Endothelial cell of umbilical vein (primary cell): ENCODE measurements around the gene MOGAT1. TPM values are rescaled to one million over a fixed set of nuclear protein-coding genes. Genes with fewer than 3 reads are reported as not detected.

Source experiments
- BruUV-seq: library from RNA; stranded (reverse); fragments of 400-500 nt; replicated peaks from 2 replicates; lab custom pipeline; 2021; lab: Mats Ljungman, UMichigan
- CTCF ChIA-PET: fragments of 300-600, 350-600 bp; sonication (Branson Sonifier 250); formaldehyde crosslinking; loops from one replicate; lab custom pipeline; 2021; ENCODE audit warnings: antibody characterized with exemption, inconsistent platforms; lab: Charles Lee
- POLR2A ChIA-PET: fragments of 300-600, 350-600 bp; sonication (Branson Sonifier 250); formaldehyde crosslinking; loops from one replicate; lab custom pipeline; 2021; ENCODE audit warnings: antibody characterized with exemption, inconsistent platforms; lab: Charles Lee
- DNase-seq: peaks from one replicate; pipeline ENCODE4 v3.0.0-alpha.2; 2011; ENCODE audit warnings: low read depth, low spot score
- FAIRE-seq: peaks from 2 replicates; lab custom pipeline; 2011; peaks lifted over from hg19 to GRCh38; lab: Jason Lieb, UNC
- H2AFZ ChIP-seq: 2 replicates; pipeline ENCODE4 v1.6.0; 2012; ENCODE audit warnings: low read depth, low read length, control low read depth, inconsistent platforms
- H3K27ac ChIP-seq: 2 replicates; pipeline ENCODE4 v1.5.1; 2011; ENCODE audit warnings: low read depth, mild to moderate bottlenecking, control low read depth, low read length, moderate library complexity; ENCODE audit not compliant: insufficient read depth
- H3K27me3 ChIP-seq, 2 experiments: 2 replicates each; pipeline versions ENCODE4 v1.6.0 to v1.6.1; 2011; ENCODE audit warnings: low read length in 2 of 2, mixed read lengths in 1 of 2; ENCODE audit not compliant: control insufficient read depth in 2 of 2, insufficient read depth in 2 of 2
- H3K36me3 ChIP-seq, 2 experiments: 2 replicates in 1 of 2; 3 replicates in 1 of 2; pipeline ENCODE4 v1.5.1; 2011; ENCODE audit warnings: low read length in 2 of 2, mild to moderate bottlenecking in 1 of 2, moderate library complexity in 1 of 2; ENCODE audit not compliant: control insufficient read depth in 2 of 2, insufficient read depth in 2 of 2; ENCODE audit errors: extremely low read depth in 1 of 2
- H3K4me1 ChIP-seq: 3 replicates; pipeline ENCODE4 v1.5.1; 2011; ENCODE audit warnings: mild to moderate bottlenecking, low read length; ENCODE audit not compliant: control insufficient read depth, insufficient read depth; ENCODE audit errors: extremely low read depth
- H3K4me2 ChIP-seq: 2 replicates; pipeline ENCODE4 v1.6.1; 2011; ENCODE audit warnings: low read length, control low read depth, mixed read lengths; ENCODE audit not compliant: insufficient read depth
- H3K4me3 ChIP-seq, 3 experiments: fragments of 200-600 bp in 1 of 3; sonication (generic), shearing (Covaris generic) in 1 of 3; replicated peaks in 1 of 3; 2 replicates each; pipeline ENCODE4 v1.5.1; 2011 to 2016; ENCODE audit warnings: control low read depth in 3 of 3, low read length in 3 of 3, mild to moderate bottlenecking in 2 of 3, inconsistent platforms in 1 of 3, low read depth in 1 of 3, moderate library complexity in 1 of 3; ENCODE audit not compliant: insufficient read depth in 1 of 3
- H3K79me2 ChIP-seq: 2 replicates; pipeline ENCODE4 v1.6.0; 2012; ENCODE audit warnings: low read length, inconsistent platforms; ENCODE audit not compliant: control insufficient read depth, insufficient read depth
- H3K9ac ChIP-seq: replicated peaks from 2 replicates; pipeline ENCODE3; 2011; ENCODE audit warnings: low read length, control low read depth; ENCODE audit not compliant: insufficient read depth; ENCODE audit errors: extremely low read depth
- H3K9me1 ChIP-seq: replicated peaks from 3 replicates; pipeline ENCODE4 v1.6.0; 2011; ENCODE audit warnings: mild to moderate bottlenecking, low read length; ENCODE audit not compliant: control insufficient read depth, insufficient read depth; ENCODE audit errors: extremely low read depth
- H3K9me3 ChIP-seq: replicated peaks from 2 replicates; pipeline ENCODE4 v1.5.1; 2012; ENCODE audit warnings: low read length, inconsistent platforms; ENCODE audit not compliant: control insufficient read depth, insufficient read depth
- H4K20me1 ChIP-seq: replicated peaks from 2 replicates; pipeline ENCODE3; 2011; ENCODE audit warnings: mild to moderate bottlenecking, low read length; ENCODE audit not compliant: control insufficient read depth, insufficient read depth; ENCODE audit errors: extremely low read depth
- CTCF ChIP-seq, 2 donors: IDR thresholded peaks; 1 replicate in 1 of 2; 2 replicates in 1 of 2; pipeline ENCODE4 v1.5.1; 2011; ENCODE audit warnings: low read length in 2 of 2, mild to moderate bottlenecking in 2 of 2, moderate library complexity in 2 of 2, control low read depth in 1 of 2, inconsistent platforms in 1 of 2, low read depth in 1 of 2; ENCODE audit not compliant: insufficient read depth in 1 of 2; ENCODE audit errors: extremely low read depth in 1 of 2
- EZH2 ChIP-seq: IDR thresholded peaks from 2 replicates; pipeline ENCODE4 v1.6.1; 2012; ENCODE audit warnings: borderline replicate concordance, low read depth, mild to moderate bottlenecking, moderate library complexity, low read length, inconsistent platforms; ENCODE audit not compliant: severe bottlenecking
- FOS ChIP-seq: IDR thresholded peaks from 2 replicates; pipeline ENCODE4 v1.6.1; 2011; ENCODE audit warnings: mild to moderate bottlenecking, low read length, moderate library complexity, borderline replicate concordance; ENCODE audit not compliant: insufficient read depth
- GATA2 ChIP-seq: IDR thresholded peaks from 2 replicates; pipeline ENCODE4 v1.7.0; 2011; ENCODE audit warnings: low read depth, mild to moderate bottlenecking, moderate library complexity, mixed read lengths, low read length; ENCODE audit not compliant: insufficient read length, insufficient read depth
- JUN ChIP-seq: IDR thresholded peaks from 2 replicates; pipeline ENCODE4 v1.6.1; 2011; ENCODE audit warnings: borderline replicate concordance, low read depth; ENCODE audit not compliant: insufficient read length, insufficient read depth
- MAX ChIP-seq: IDR thresholded peaks from 2 replicates; pipeline ENCODE4 v1.6.1; 2011; ENCODE audit not compliant: insufficient read depth, insufficient read length
- MYC ChIP-seq: IDR thresholded peaks from one replicate; pipeline ENCODE4 v1.6.1; 2011; ENCODE audit warnings: mild to moderate bottlenecking, low read depth, low read length
- POLR2A ChIP-seq: IDR thresholded peaks from 2 replicates; pipeline ENCODE4 v1.6.1; 2012; ENCODE audit warnings: low read depth, mild to moderate bottlenecking, control low read depth, low read length
- POLR2AphosphoS5 ChIP-seq: IDR thresholded peaks from 2 replicates; pipeline ENCODE4 v1.6.1; 2012; ENCODE audit warnings: low read depth, mild to moderate bottlenecking, control low read depth, low read length, moderate library complexity; ENCODE audit not compliant: insufficient read depth
- dilution Hi-C: fragments of 300-500 bp; cut with MboI; formaldehyde crosslinking; loops from one replicate; pipeline ENCODE4 v1.15.0; 2019; ENCODE audit warnings: low sequenced_read_pairs; ENCODE audit not compliant: extremely low pct_ligation_motif_present
- intact Hi-C: fragments of 100-400 bp; cut with micrococcal nuclease; formaldehyde crosslinking; loops from one replicate; pipeline ENCODE4 v1.10.0; 2022
- polyA plus RNA-seq, 4 experiments: library from polyadenylated mRNA; depleted of rRNA in 3 of 4; stranded (reverse) in 3 of 4; unstranded in 1 of 4; fragments of >200 nt; gene quantifications; 2 replicates each; pipeline versions ENCODE4 v1.2.1 to v1.2.3, GENCODE V29; 2011 to 2012; ENCODE audit warnings: missing spikeins in 1 of 4
- total RNA-seq: library from RNA; stranded (reverse); gene quantifications from 2 replicates; pipeline ENCODE4 v1.2.3, GENCODE V29; 2021

Gene MOGAT1
- total and polyA plus RNA-seq, 2 donors (not counting 3 experiments of a cell fraction or from before 2014, with no cell fraction given) = not detected

- DNase-seq (no peak), FAIRE-seq (no peak)
- dilution Hi-C loops (no loop called here), intact Hi-C loops (loop anchor here (2.0 to 10.0 kb wide), 3 partner anchors 34 to 1748 kb away; partner anchors contain the start of gene FAM124B)
- Histone ChIP-seq H3K36me3 (no peaks in the 10 kb centered on the region), H3K9me3 (no peaks in the 10 kb centered on the region), H3K79me2 (peaks cover 40% of the 10 kb centered on the region), H3K27me3 (no peaks in the 10 kb centered on the region), H3K9ac (peak overlapping the region; percentile 100), H3K27ac (peak overlapping the region; percentile 99), H2AFZ (peak overlapping the region; percentile 88), H3K4me2 (peak overlapping the region; percentile 82), H3K4me3 (peak overlapping the region; percentile 47 to 95 (median 92)), H3K9me1 (no peaks in the 10 kb centered on the region), H4K20me1 (no peaks in the 10 kb centered on the region), H3K4me1 (peaks cover 34% of the 10 kb centered on the region)
- TF ChIP-seq MYC (no peak), MAX (no peak), POLR2A (no peak), GATA2 (no peak), FOS (no peak), POLR2AphosphoS5 (no peak), CTCF (IDR thresholded peaks at IDR 0.05; ENCODE audit: extremely low read depth in 1 of 2, insufficient read depth in 1 of 2, low read depth in 1 of 2, low read length in 2 of 2) (no peak), JUN (no peak), EZH2 (no peak)
- TSS peak; percentile 85 for BruUV-seq
- CTCF ChIA-PET = no interaction called here
- POLR2A ChIA-PET = no interaction called here
These were observed 14.7 kb upstream of the MOGAT1 start for GRCh38 chr2:222656526-222657446.
